Stimulated activated CD4-positive, alpha-beta T cell treated with anti-CD3 and anti-CD28 coated beads, Interleukin-12 subunit alpha, Interleukin-12 subunit beta, amount 100 ng/mL, for 24 hours (primary cell): Measurements from ENCODE around the gene CAPN1.
"Not testable (repeated sequence)": the region's sequence is repeated elsewhere in the genome, so short reads cannot be mapped to it uniquely, and the experiment has no call there.

Experiments
- DNase-seq, 2 experiments: peaks; one replicate each; pipeline ENCODE4 v3.0.0-alpha.2; 2020; ENCODE audit warnings: low read depth in 2 of 2

Gene CAPN1

GRCh38 chr11:65181569-65182257, at the start of gene CAPN1:
TSS of gene CAPN1 (plus strand) at chr11:65181928. CDS start at chr11:65182702, 774 bp downstream.
- peak; percentile 57 to 76 for DNase-seq

DNA sequence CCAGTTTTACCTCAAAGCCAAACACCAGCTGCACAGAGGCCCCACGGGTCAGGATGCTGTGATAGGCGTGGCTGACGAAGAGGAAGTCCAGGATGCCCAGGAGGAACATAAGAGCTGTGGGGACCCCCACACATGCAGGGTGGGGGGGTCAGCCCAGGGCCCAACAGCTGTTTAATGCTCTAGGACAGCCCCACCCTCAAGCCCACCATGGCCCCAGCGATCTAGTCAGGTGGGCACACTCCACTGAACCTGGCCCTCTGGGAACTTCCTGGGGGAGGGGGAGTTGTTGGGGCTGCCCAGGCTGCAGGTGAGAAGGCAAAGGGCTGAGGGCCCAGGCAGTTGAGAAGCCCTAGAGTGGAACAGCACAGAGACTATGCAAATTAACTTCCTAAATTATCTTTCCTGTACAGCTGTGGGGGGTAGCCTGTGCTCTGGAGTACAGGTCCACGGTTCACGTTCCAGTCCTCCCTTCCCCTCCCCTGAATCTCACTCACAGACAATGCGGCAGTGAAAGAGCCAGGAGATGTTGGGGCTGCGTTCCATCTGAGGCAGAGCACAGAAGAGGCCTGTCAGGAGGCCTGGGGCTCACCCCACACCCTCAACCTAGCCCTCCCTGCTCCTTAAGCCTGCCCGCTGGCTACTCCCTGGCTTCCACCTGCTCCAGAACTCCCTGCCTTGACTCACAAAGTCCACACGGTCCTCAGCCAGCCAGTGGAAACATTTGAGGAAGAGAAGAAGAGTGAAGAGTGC, 49.3 kb upstream of the CAPN1 start:
- no peak for DNase-seq

GRCh38 chr11:65132988-65133700, 48.6 kb upstream of the CAPN1 start:
- DNase-seq: peak in 1 of 2 experiments; percentile 66

DNA sequence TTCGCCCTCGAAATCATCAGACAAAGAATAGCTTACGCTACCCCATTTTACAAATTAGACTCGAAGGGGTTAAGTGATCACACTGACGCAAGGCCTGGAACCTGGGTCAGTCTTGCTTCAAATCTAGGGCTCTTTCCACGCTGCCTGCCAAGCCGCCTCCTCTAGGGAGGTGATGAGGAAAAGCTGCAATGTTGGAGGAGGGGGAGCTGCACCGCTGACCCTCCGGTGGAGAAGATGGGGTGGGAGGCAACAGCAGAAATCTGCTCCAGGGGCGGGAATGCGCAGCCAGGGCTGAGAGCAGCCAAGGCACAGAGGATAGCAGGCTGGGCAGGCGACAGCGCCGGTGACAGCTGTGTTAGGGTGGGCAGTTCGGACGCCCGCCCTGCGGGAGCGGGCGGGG, 48.0 kb upstream of the CAPN1 start:
- DNase-seq: no peak

- peak; percentile 87 to 90 for DNase-seq
Observed at GRCh38 chr11:65134240-65134951, 47.3 kb upstream of the CAPN1 start, which contains the start of gene SYVN1. TSS of gene SYVN1 (minus strand) at chr11:65134519. CDS start at chr11:65133601, 918 bp downstream.

GRCh38 chr11:65134952-65135632, 46.6 kb upstream of the CAPN1 start:
- DNase-seq: peak; percentile 66 to 72

GRCh38 chr11:65135633-65136145, 46.0 kb upstream of the CAPN1 start:
- DNase-seq: no peak

DNA sequence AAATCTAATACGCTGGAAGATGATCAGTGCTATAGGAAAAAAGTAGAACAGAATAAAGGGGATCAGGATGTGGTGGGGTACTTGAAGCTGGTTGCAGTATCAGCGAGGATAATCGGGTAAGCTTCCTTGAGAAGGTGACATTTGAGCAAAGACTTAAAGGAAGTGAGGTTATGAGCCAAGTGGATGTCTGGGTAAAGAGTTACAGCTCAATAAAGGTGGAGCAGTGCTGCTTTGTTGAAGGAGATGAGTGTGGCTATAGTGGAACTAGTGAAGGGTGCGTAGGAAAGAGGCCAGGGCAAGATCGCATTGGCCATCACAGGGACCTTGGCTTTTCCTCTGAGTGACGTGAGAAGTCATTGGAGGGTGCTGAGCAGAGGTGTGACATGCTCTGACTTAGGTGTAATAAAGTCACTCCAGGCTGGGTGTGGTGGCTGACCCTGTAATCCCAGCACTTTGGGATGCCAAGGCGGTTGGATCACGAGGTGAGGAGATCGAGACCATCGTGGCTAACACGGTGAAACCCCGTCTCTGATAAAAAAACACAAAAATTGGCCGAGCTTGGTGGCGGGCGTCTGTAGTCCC, 45.1 kb upstream of the CAPN1 start:
- no peak for DNase-seq

GRCh38 chr11:65141896-65142494, 39.7 kb upstream of the CAPN1 start:
- DNase-seq: no peak

DNA sequence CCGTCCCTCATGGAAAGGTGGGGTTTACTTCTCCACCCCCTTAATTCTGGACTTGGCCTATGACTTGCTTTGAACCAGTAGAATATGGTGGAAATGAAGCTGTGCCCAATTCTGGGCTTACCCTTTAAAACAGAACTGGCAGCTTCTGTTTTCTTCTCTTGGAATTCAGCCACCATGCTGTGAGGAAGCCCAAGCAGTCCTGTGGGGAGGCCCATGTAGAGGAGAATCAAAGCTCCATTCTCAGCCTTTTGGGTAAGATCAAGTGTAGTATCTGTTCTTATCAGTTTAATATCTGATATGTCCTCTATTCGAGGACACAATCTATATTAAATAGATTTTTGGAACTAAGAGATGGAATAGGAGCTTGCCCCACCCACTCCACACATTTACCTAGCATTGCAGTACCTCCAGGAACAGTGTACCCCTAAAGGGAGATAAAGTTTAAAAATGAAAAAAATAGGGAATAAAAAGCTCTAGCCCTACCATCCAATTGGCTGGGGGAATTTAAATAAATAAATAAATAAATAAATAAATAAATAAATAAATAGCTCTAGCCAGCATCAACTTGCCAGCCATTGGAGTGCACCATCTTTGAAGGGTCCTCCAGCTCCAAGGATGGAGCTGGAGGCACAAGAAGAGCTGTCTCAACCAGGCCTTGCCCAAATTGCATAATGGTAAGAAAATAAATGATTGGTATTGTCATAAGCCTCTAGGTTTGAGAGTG, 34.2 kb upstream of the CAPN1 start:
- DNase-seq: no peak

GRCh38 chr11:65148657-65149056, 33.1 kb upstream of the CAPN1 start:
- DNase-seq: no peak

DNA sequence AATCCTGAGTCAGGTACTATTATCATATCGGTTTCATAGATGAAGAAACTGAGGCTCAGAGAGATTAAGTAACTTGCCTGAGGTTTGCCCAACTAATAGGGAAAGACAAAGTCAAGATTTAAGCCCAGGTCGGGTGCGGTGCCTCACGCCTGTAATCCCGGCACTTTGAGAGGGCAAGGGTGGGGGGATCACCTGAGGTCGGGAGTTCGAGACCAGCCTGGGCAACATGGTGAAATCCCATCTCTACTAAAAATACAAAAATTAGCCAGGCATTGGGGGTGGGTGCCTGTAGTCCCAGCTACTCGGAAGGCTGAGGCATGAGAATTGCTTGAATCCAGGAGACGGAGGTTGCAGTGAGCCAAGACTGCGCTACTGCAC, 31.6 kb upstream of the CAPN1 start:
- DNase-seq: not testable (repeated sequence)

GRCh38 chr11:65150509-65151299, 31.0 kb upstream of the CAPN1 start:
- DNase-seq: no peak

DNA sequence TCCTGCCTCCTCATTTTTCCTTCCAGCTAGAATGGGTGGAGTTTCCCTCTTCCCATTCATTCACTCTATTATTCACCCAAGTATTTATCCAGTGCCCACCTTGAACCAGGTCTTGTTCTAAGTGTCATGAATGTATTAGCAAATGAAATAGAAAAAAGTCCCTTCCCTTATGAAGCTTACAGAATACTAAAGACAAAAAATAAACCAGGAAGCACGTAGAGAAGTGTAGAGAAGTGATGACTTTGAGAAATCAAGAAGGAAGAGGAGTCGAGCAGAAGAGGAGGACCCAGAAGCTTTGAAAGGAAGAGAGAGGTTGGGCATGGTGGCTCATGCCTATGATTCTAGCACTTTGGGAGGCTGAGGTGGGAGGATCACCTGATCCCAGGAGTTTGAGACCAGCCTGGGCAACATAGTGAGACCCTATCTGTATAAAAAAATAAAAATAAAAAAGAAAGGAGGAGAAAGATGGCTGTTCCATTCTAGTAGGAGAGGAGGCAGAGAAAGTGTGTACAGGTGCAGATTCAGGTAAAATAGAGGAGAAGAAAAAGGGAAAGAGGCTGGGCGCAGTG, 30.3 kb upstream of the CAPN1 start:
- no peak for DNase-seq

GRCh38 chr11:65152122-65152521, 29.6 kb upstream of the CAPN1 start:
- no peak for DNase-seq

GRCh38 chr11:65156256-65156655, 25.5 kb upstream of the CAPN1 start:
- no peak for DNase-seq

GRCh38 chr11:65156926-65157325, 24.8 kb upstream of the CAPN1 start:
- DNase-seq: no peak

GRCh38 chr11:65157336-65157735, 24.4 kb upstream of the CAPN1 start:
- no peak for DNase-seq
